H1 (cell line): ENCODE results near the gene ATP1A3. TPM values are rescaled to one million over a fixed set of nuclear protein-coding genes. Genes with fewer than 3 reads are reported as not detected.

ENCODE experiments used
- CTCF ChIA-PET: fragments of 300-600 bp; sonication (Branson Sonifier 250); formaldehyde crosslinking; loops from one replicate; lab custom pipeline; 2021; ENCODE audit not compliant: partially characterized antibody; lab: Charles Lee
- POLR2A ChIA-PET: fragments of 300-600 bp; sonication (Branson Sonifier 250); formaldehyde crosslinking; loops from one replicate; lab custom pipeline; 2021; ENCODE audit warnings: inconsistent platforms; ENCODE audit not compliant: partially characterized antibody; lab: Charles Lee
- DNase-seq, 2 experiments: peaks; one replicate each; pipeline versions ENCODE4 v3.0.0 to v3.0.0-alpha.2; 2010 to 2022; ENCODE audit warnings: low spot score in 2 of 2, low read depth in 1 of 2, mixed read lengths in 1 of 2
- FAIRE-seq: peaks from 2 replicates; lab custom pipeline; 2011; peaks lifted over from hg19 to GRCh38; lab: Jason Lieb, UNC
- H2AFZ ChIP-seq: 2 replicates; pipeline ENCODE4 v1.8.1; 2012; ENCODE audit warnings: low read length, inconsistent platforms
- H2AK5ac ChIP-seq: 2 replicates; pipeline ENCODE4 v1.6.1; 2013; ENCODE audit warnings: low read depth, low read length
- H2BK120ac ChIP-seq: replicated peaks from 2 replicates; pipeline ENCODE3; 2013; ENCODE audit warnings: low read depth, low read length, inconsistent platforms
- H2BK12ac ChIP-seq: 2 replicates; pipeline ENCODE4 v1.6.1; 2013; ENCODE audit warnings: low read depth, low read length
- H2BK15ac ChIP-seq: 2 replicates; pipeline ENCODE4 v1.6.1; 2013; ENCODE audit warnings: low read length
- H2BK20ac ChIP-seq: 2 replicates; pipeline ENCODE4 v1.6.1; 2013; ENCODE audit warnings: low read length
- H2BK5ac ChIP-seq: 2 replicates; pipeline ENCODE4 v1.6.1; 2013; ENCODE audit warnings: low read depth, low read length
- H3K14ac ChIP-seq: 2 replicates; pipeline ENCODE4 v1.6.1; 2013; ENCODE audit warnings: inconsistent platforms; ENCODE audit not compliant: insufficient read length
- H3K18ac ChIP-seq: 2 replicates; pipeline ENCODE4 v1.6.1; 2013; ENCODE audit warnings: low read length; ENCODE audit errors: extremely low read depth
- H3K23ac ChIP-seq: 2 replicates; pipeline ENCODE4 v1.6.1; 2013; ENCODE audit warnings: inconsistent platforms; ENCODE audit not compliant: insufficient read length
- H3K23me2 ChIP-seq: 2 replicates; pipeline ENCODE4 v1.6.1; 2013; ENCODE audit warnings: low read depth, low read length
- H3K27ac ChIP-seq: 2 replicates; pipeline ENCODE4 v1.6.1; 2011; ENCODE audit warnings: low read depth, low read length, inconsistent platforms
- H3K27me3 ChIP-seq, 4 experiments: replicated peaks in 1 of 4; 1 replicate in 1 of 4; 2 replicates in 3 of 4; pipeline versions ENCODE4 v1.6.1 to v1.8.1; 2011 to 2013; ENCODE audit warnings: low read length in 3 of 4, mild to moderate bottlenecking in 3 of 4, inconsistent platforms in 2 of 4, mixed read lengths in 2 of 4, moderate library complexity in 1 of 4; ENCODE audit not compliant: control insufficient read depth in 3 of 4, insufficient read depth in 3 of 4; ENCODE audit errors: extremely low read depth in 1 of 4
- H3K36me3 ChIP-seq, 4 experiments: 2 replicates each; pipeline versions ENCODE4 v1.6.1 to v1.8.1; 2011 to 2013; ENCODE audit warnings: mild to moderate bottlenecking in 4 of 4, low read length in 3 of 4, moderate library complexity in 2 of 4, control low read depth in 1 of 4, inconsistent platforms in 1 of 4; ENCODE audit not compliant: insufficient read depth in 4 of 4, control insufficient read depth in 2 of 4
- H3K4ac ChIP-seq: replicated peaks from 2 replicates; pipeline ENCODE3; 2013; ENCODE audit warnings: low read length, low read depth, mixed read lengths, inconsistent platforms; ENCODE audit not compliant: insufficient read length
- H3K4me1 ChIP-seq, 4 experiments: replicated peaks in 1 of 4; 1 replicate in 1 of 4; 2 replicates in 3 of 4; pipeline versions ENCODE4 v1.6.1 to v1.8.1; 2011 to 2013; ENCODE audit warnings: low read length in 3 of 4, inconsistent platforms in 2 of 4, mixed read lengths in 1 of 4; ENCODE audit not compliant: insufficient read depth in 4 of 4, control insufficient read depth in 3 of 4
- H3K4me2 ChIP-seq, 2 experiments: 2 replicates each; pipeline versions ENCODE4 v1.6.1 to v1.8.1; 2011 to 2013; ENCODE audit warnings: low read depth in 2 of 2, low read length in 2 of 2, control low read depth in 1 of 2, inconsistent platforms in 1 of 2, mild to moderate bottlenecking in 1 of 2; ENCODE audit not compliant: insufficient read depth in 1 of 2
- H3K4me3 ChIP-seq, 4 experiments: fragments of 200-600, 300-600 bp in 1 of 4; sonication (generic), shearing (Covaris generic), sonication (Bioruptor Twin) in 1 of 4; 2 replicates each; pipeline versions ENCODE4 v1.5.1 to v1.8.1; 2011 to 2016; ENCODE audit warnings: low read length in 4 of 4, low read depth in 3 of 4, control low read depth in 2 of 4, inconsistent platforms in 2 of 4, mild to moderate bottlenecking in 2 of 4, mixed read lengths in 1 of 4, moderate library complexity in 1 of 4; ENCODE audit not compliant: insufficient read depth in 2 of 4; ENCODE audit errors: extremely low read depth in 1 of 4
- H3K56ac ChIP-seq: replicated peaks from 2 replicates; pipeline ENCODE3; 2013; ENCODE audit warnings: low read depth, mild to moderate bottlenecking, mixed read lengths, low read length, inconsistent platforms; ENCODE audit not compliant: insufficient read length
- H3K79me1 ChIP-seq: 2 replicates; pipeline ENCODE4 v1.6.1; 2013; ENCODE audit warnings: low read depth, low read length, control low read depth
- H3K79me2 ChIP-seq, 2 experiments: 2 replicates each; pipeline versions ENCODE4 v1.6.1 to v1.8.1; 2012 to 2013; ENCODE audit warnings: low read length in 2 of 2, mild to moderate bottlenecking in 2 of 2, inconsistent platforms in 1 of 2; ENCODE audit not compliant: insufficient read depth in 2 of 2, control insufficient read depth in 1 of 2
- H3K9ac ChIP-seq, 4 experiments: replicated peaks in 1 of 4; 1 replicate in 1 of 4; 2 replicates in 3 of 4; pipeline versions ENCODE4 v1.6.1 to v1.8.1; 2011 to 2013; ENCODE audit warnings: low read depth in 3 of 4, low read length in 3 of 4, control low read depth in 2 of 4, mild to moderate bottlenecking in 2 of 4, moderate library complexity in 2 of 4, inconsistent platforms in 1 of 4; ENCODE audit errors: extremely low read depth in 1 of 4
- H3K9me3 ChIP-seq, 2 experiments: 2 replicates each; pipeline versions ENCODE4 v1.6.1 to v1.8.1; 2012 to 2013; ENCODE audit warnings: mild to moderate bottlenecking in 2 of 2, moderate library complexity in 2 of 2, control low read depth in 1 of 2, inconsistent platforms in 1 of 2, low read depth in 1 of 2, low read length in 1 of 2, mixed read lengths in 1 of 2; ENCODE audit not compliant: insufficient read depth in 2 of 2
- H4K20me1 ChIP-seq, 2 experiments: replicated peaks in 1 of 2; 2 replicates each; pipeline versions ENCODE3 to v1.8.1; 2011 to 2013; ENCODE audit warnings: inconsistent platforms in 2 of 2, low read length in 2 of 2, mild to moderate bottlenecking in 1 of 2; ENCODE audit not compliant: insufficient read depth in 2 of 2, control insufficient read depth in 1 of 2
- H4K5ac ChIP-seq: 2 replicates; pipeline ENCODE4 v1.6.1; 2013; ENCODE audit warnings: low read length, low read depth, mixed read lengths, inconsistent platforms; ENCODE audit not compliant: insufficient read length
- H4K8ac ChIP-seq: 2 replicates; pipeline ENCODE4 v1.8.0; 2013; ENCODE audit warnings: mild to moderate bottlenecking, moderate library complexity, low read length, inconsistent platforms; ENCODE audit not compliant: insufficient read depth; ENCODE audit errors: extremely low read depth
- H4K91ac ChIP-seq: replicated peaks from 2 replicates; pipeline ENCODE3; 2013; ENCODE audit warnings: low read length, mixed read lengths, inconsistent platforms; ENCODE audit not compliant: insufficient read length
- SIX5 ChIP-seq: IDR thresholded peaks from 2 replicates; pipeline ENCODE4 v1.6.1; 2011; ENCODE audit warnings: mild to moderate bottlenecking, low read depth, low read length
- SUZ12 ChIP-seq: fragments of 200-600 bp; sonication (generic); IDR thresholded peaks from 2 replicates; pipeline ENCODE4 v1.6.1; 2012; ENCODE audit warnings: mild to moderate bottlenecking, inconsistent platforms, low read length, moderate library complexity, mixed read lengths
- WGBS, 2 experiments: shearing (Covaris generic) in 1 of 2; methylation state at CpG; one replicate each; pipeline versions ENCODE4 v1.1.6 to v1.1.7; 2013 to 2015; ENCODE audit warnings: low lambda C conversion rate in 2 of 2, mixed read lengths in 2 of 2, inconsistent platforms in 1 of 2, low coverage in 1 of 2, missing lambda C conversion rate in 1 of 2; ENCODE audit not compliant: insufficient replicate concordance in 2 of 2, insufficient coverage in 1 of 2, insufficient read length in 1 of 2; ENCODE audit errors: extremely low coverage in 1 of 2, missing lambda C conversion rate in 1 of 2; 5-methylcytosine and 5-hydroxymethylcytosine counted together
- polyA plus RNA-seq, 7 experiments: library from polyadenylated mRNA; depleted of rRNA in 3 of 7; stranded (reverse) in 5 of 7; unstranded in 2 of 7; fragments of >200 nt in 5 of 7; fragments of 200-250 nt in 2 of 7; gene quantifications; 1 replicate in 5 of 7; 2 replicates in 1 of 7; 4 replicates in 1 of 7; pipeline versions ENCODE4 v1.2.1 to v1.2.3, GENCODE V29; 2011 to 2013; ENCODE audit warnings: missing spikeins in 2 of 7, mixed read lengths in 2 of 7
- total RNA-seq: library from RNA; stranded (reverse); fragmentation: NEBNext Ultra II Directional; extraction: Animal tissue kit (Norgen Biotek cat#: 25700); gene quantifications from 2 replicates; pipeline ENCODE4 v1.2.1, GENCODE V29; 2021

ATP1A3 gene
- total and polyA plus RNA-seq, 2 of the 8 experiments (the other 6 are each of a cell fraction or from before 2014, with no cell fraction given): 11.1 to 41.2 TPM

DNA sequence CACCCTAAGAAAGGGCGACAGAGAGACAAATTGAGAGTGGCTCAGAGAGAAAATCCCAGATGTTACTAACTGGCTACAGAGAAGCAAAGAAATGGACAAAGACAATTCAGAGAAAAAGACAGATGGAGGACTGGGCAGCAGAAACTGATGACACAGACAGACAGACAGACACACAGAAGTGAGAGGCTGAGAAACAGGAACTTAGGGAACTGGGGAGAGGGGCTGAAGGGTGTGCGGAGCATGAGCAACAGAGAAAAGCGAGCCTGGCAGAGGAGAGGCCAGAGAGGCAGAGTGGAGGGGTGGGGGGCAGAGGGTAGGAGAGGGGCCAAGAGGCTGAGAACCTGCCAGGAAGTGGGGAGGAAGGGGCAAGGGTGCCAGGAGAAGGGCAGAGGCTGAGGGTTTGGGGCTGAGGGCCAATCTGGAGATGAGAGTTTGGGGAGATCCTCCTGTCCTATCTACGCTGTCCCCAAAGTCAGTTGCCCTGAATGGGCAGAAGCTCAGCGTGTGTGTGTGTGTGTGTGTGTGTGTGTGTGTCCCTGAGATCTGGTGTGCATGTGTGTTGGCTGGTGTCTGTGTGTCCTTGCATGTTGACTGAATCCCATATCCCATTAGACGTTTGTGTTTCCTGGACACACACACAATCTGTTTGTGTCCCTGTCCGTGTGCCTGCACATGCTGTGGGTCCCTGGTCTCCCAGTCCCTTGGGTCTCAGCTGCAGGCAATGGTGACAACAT lies 60.2 kb downstream of the ATP1A3 start:
- H3K4me2 ChIP-seq: no peak overlapping the region
- peaks cover 3 to 17% (median 12%) of the 10 kb centered on the region in 4 experiments for H3K4me1 ChIP-seq
- H4K20me1 ChIP-seq: peaks cover 3 to 27% of the 10 kb centered on the region in 2 experiments
- CTCF ChIA-PET: interaction anchor here (0.6 to 7.0 kb wide), 18 partner anchors 9 to 578 kb away, joined by 3 to 51 read pairs (median 4); no protein-coding TSS in a partner anchor
- no peak overlapping the region; a peak in 1 of 7 replicates for H3K9ac ChIP-seq
- H2BK120ac ChIP-seq: no peak overlapping the region
- no peak for DNase-seq
- H2BK15ac ChIP-seq: peak overlapping the region; percentile 81; the same call in 1 of the 2 replicates
- peaks cover 6% of the 10 kb centered on the region for H3K23me2 ChIP-seq
- H3K4me3 ChIP-seq: no peak overlapping the region; a peak in 1 of 8 replicates
- TF ChIP-seq SUZ12 (peak; percentile 39; the same call in 1 of the 2 replicates), SIX5 (no peak)
- 0 out of 2 replicates have a peak overlapping the region, but pooled peaks have one; percentile 50 for H2BK12ac ChIP-seq
- H2BK20ac ChIP-seq: no peak overlapping the region; the same call in 1 of the 2 replicates
- H3K79me1 ChIP-seq: no peaks in the 10 kb centered on the region
- H4K5ac ChIP-seq: no peak overlapping the region
- H2AK5ac ChIP-seq: peak overlapping the region; percentile 93; the same call in 1 of the 2 replicates
- H3K4ac ChIP-seq: peak overlapping the region; percentile 19
- POLR2A ChIA-PET: interaction anchor here (0.8 to 9.6 kb wide), 3 partner anchors 36 to 71 kb away, joined by 4 to 71 read pairs (median 4); no protein-coding TSS in a partner anchor
- no peaks in the 10 kb centered on the region for H3K9me3 ChIP-seq
- no peaks in the 10 kb centered on the region for H3K79me2 ChIP-seq
- H3K14ac ChIP-seq: no peak overlapping the region
- 51% methylated on average over 7 of the region's 7 CpGs; no CpG with 5 or more reads in 1 of the 2 experiments for WGBS, 2 experiments
- H3K27me3 ChIP-seq: peaks cover 48 to 88% (median 83%) of the 10 kb centered on the region in 4 experiments
- H4K8ac ChIP-seq: no peak overlapping the region
- no peak for FAIRE-seq
- no peak overlapping the region for H2AFZ ChIP-seq
- no peak overlapping the region for H2BK5ac ChIP-seq
- no peak overlapping the region for H3K18ac ChIP-seq
- no peaks in the 10 kb centered on the region; a peak in 1 of 8 replicates for H3K36me3 ChIP-seq
- no peak overlapping the region for H3K23ac ChIP-seq
- no peak overlapping the region for H4K91ac ChIP-seq
- H3K56ac ChIP-seq: no peak overlapping the region
- no peak overlapping the region for H3K27ac ChIP-seq
